Esophagus muscularis mucosa (tissue), 4 donors: ENCODE measurements around the gene NTRK1.

ENCODE experiments used
- CTCF ChIP-seq, 3 experiments: fragments of 200-600 bp in 2 of 3; fragments of 450-650 bp in 1 of 3; sonication (generic) in 2 of 3; IDR thresholded peaks; one replicate each; pipeline ENCODE4 v1.5.1; 2017 to 2019; ENCODE audit warnings: antibody characterized with exemption in 3 of 3, mild to moderate bottlenecking in 2 of 3, moderate library complexity in 1 of 3
- EP300 ChIP-seq: sonication (generic); formaldehyde crosslinking; IDR thresholded peaks from one replicate; pipeline ENCODE4 v1.6.1; 2017; ENCODE audit warnings: antibody characterized with exemption
- POLR2A ChIP-seq: fragments of 450-650 bp; IDR thresholded peaks from one replicate; pipeline ENCODE4 v1.6.1; 2017; ENCODE audit warnings: antibody characterized with exemption, moderate library complexity, mild to moderate bottlenecking, low read depth
- POLR2AphosphoS5 ChIP-seq, 2 donors: sonication (generic); formaldehyde crosslinking; IDR thresholded peaks; one replicate each; pipeline ENCODE4 v1.6.1; 2017; ENCODE audit warnings: antibody characterized with exemption in 2 of 2

- TF ChIP-seq CTCF (IDR thresholded peaks at IDR 0.05) (no peak), POLR2AphosphoS5 (IDR thresholded peaks at IDR 0.05) (peak; percentile 48 to 49), POLR2A (no peak), EP300 (no peak)
These were observed 37.5 kb downstream of the NTRK1 start for GRCh38 chr1:156898161-156898566.
